RWPE1 (cell line): ENCODE measurements around the gene DLGAP4.

Experiments used
- CTCF ChIA-PET: fragments of 350-600 bp; sonication (Branson Sonifier 250); formaldehyde crosslinking; extraction: SDS; loops from one replicate; lab custom pipeline; 2021; lab: Yijun Ruan, JAX
- POLR2A ChIA-PET: fragments of 400-600 bp; formaldehyde crosslinking; extraction: SDS; loops from one replicate; lab custom pipeline; 2020; ENCODE audit warnings: antibody characterized with exemption; ENCODE audit not compliant: low non-redundant PET; lab: Yijun Ruan, JAX
- DNase-seq: peaks from one replicate; pipeline ENCODE4 v3.0.0; 2012; ENCODE audit warnings: low spot score
- H3K27ac ChIP-seq: fragments of 450-650 bp; 2 replicates; pipeline ENCODE4 v1.5.1; 2017
- CTCF ChIP-seq: fragments of 450-650 bp; conservative IDR thresholded peaks from 2 replicates; pipeline ENCODE4 v1.5.1; 2017; ENCODE audit warnings: low read depth, mild to moderate bottlenecking

Gene DLGAP4

GRCh38 chr20:36434383-36434782, 128.2 kb downstream of the DLGAP4 start:
- DNase-seq, result no peak
- CTCF ChIA-PET, result no interaction called here
- no peak overlapping the region for H3K27ac ChIP-seq
- no peak for TF ChIP-seq CTCF
- POLR2A ChIA-PET, result no interaction called here

GRCh38 chr20:36435124-36435523, 129.0 kb downstream of the DLGAP4 start:
- no peak for DNase-seq
- no peak for TF ChIP-seq CTCF
- H3K27ac ChIP-seq, result no peak overlapping the region
- POLR2A ChIA-PET, result no interaction called here
- CTCF ChIA-PET, result no interaction called here

GRCh38 chr20:36435592-36436541, 129.7 kb downstream of the DLGAP4 start:
- TF ChIP-seq CTCF, result no peak
- no peak overlapping the region for H3K27ac ChIP-seq
- peak; percentile 95 for DNase-seq
- POLR2A ChIA-PET, result no interaction called here
- CTCF ChIA-PET, result interaction anchor here (0.5 to 5.9 kb wide), 11 partner anchors 10 to 415 kb away, joined by 3 to 100 read pairs (median 4); partner anchors contain the start of gene RAB5IF

GRCh38 chr20:36439040-36439730, 133.0 kb downstream of the DLGAP4 start:
- DNase-seq, result peak; percentile 88
- CTCF ChIA-PET, result interaction anchor here (0.6 to 5.9 kb wide), 70 partner anchors 8 to 1626 kb away, joined by 3 to 100 read pairs (median 4); partner anchors contain the start of gene AAR2
- H3K27ac ChIP-seq, result no peak overlapping the region
- TF ChIP-seq CTCF, result peak; percentile 99
- POLR2A ChIA-PET, result interaction anchor here (0.6 kb wide), 1 partner anchor 229 kb away, joined by 3 read pairs; no protein-coding TSS in a partner anchor

- POLR2A ChIA-PET, result interaction anchor here (0.6 kb wide), 1 partner anchor 229 kb away, joined by 3 read pairs; no protein-coding TSS in a partner anchor
- TF ChIP-seq CTCF, result peak; percentile 75
- no peak for DNase-seq
- CTCF ChIA-PET, result interaction anchor here (0.6 to 5.9 kb wide), 62 partner anchors 8 to 490 kb away, joined by 3 to 100 read pairs (median 4); partner anchors contain the start of gene AAR2
- H3K27ac ChIP-seq, result no peak overlapping the region
These were observed 133.6 kb downstream of the DLGAP4 start for GRCh38 chr20:36439731-36440072.
